Activated naive CD8-positive, alpha-beta T cell treated with anti-CD3 and anti-CD28 coated beads, Interleukin-2, amount 50 U/mL, for 16 hours (primary cell): ENCODE results near the gene URM1.

Source experiments
- DNase-seq: peaks from one replicate; pipeline ENCODE4 v3.0.0-alpha.2; 2020; ENCODE audit warnings: low read depth, low spot score

URM1 gene

DNA sequence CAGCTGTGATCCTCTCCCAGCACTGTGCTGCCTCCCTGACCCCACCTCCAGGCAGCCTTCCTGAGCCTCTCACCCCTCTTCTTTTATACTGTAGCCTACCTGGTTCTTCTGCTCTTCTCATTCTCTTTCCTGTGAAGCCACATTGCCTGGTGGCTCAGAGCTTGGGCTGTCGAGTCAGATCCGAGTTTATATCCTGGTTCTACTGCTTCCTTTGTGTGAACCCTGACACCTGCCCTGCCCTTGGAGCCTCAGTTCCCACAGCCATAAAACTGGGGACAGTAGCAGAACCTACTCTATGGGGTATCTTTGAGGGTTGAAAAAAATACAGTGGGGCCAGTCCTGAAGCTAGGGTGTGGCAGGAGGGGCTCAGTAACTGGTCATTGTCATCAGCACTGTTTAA, 22.0 kb upstream of the URM1 start:
- no peak for DNase-seq

DNA sequence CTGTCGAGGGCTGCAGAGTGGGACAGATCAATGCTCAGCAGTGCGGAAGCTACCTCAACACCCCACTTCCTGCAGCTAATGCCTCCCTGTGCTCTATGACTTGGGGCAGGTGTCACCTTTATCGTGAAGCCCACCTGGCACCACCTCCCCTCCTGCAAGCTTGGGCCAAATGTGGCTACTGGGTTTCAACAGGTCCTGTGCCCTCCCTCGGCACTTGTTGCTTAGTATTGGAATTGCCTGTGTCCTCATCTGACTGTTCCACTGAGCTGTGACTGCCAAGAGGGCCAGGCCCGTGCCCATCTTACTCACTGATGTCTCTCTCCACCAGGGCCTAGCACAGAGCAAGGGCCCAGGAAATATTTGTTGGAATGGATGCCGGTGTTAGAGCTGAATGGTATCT, 21.4 kb upstream of the URM1 start:
- no peak for DNase-seq

DNA sequence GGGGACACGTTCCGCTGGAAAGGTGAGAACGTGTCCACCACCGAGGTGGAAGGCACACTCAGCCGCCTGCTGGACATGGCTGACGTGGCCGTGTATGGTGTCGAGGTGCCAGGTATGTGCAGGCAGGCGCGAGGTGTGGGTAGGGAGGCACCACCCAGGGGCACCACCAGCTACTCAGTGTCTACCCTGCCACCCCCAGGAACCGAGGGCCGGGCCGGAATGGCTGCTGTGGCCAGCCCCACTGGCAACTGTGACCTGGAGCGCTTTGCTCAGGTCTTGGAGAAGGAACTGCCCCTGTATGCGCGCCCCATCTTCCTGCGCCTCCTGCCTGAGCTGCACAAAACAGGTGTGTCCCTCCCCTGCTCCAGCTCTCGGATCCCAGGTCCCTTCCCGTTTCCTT, 15.7 kb upstream of the URM1 start:
- no peak for DNase-seq

DNA sequence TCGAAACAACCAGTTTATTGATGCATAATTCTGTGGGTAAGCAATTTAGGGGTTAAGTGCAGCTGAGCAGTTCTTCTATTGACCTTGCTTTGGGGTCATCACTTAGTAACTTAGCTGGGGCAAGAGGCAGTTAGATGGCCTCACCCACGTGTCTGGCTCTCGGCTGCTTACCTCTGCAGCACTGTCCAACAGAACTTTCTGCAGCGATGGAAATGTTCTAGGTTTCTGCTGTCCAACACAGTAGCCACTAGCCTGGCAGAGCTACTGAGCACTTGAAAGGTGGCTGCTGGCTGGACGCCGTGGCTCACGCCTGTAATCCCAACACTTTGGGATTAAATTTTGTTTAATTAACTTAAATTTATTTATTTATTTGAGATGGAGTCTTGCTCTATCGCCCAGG, 13.1 kb upstream of the URM1 start:
- DNase-seq = no peak

DNA sequence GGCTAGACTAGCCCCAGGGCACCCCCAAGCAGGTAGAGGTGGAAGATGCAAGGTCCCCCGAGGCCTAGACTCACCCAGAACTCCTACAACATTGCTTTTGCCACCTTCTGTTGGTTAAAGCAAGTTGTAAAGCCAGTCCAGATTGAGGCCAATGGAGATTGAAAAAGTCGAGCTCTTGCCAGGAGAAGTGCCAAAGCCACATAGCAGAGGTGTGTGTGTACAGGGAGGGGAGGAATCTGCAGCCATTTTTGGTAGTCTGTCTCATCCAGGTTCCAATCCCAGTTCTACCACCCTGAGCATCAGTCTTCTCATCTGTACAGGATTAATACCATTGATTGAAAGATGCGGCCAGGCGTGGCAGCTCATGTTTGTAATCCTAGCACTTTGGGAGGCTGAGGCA, 12.3 kb upstream of the URM1 start:
- DNase-seq = no peak

DNA sequence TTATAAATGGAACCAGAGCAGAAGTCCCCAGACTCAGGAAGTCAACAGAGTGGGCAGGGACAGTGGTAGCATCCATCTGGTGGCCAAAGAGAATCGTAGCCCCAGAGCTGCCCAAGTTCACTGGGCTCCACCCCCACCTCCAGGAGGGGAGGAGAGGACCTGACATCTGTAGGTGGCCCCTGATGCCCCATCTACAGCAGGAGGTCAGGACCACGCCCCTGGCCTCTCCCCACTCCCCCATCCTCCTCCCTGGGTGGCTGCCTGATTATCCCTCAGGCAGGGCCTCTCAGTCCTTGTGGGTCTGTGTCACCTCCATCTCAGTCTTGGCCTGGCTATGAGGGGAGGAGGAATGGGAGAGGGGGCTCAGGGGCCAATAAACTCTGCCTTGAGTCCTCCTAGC, 10.3 kb upstream of the URM1 start:
- no peak for DNase-seq

DNA sequence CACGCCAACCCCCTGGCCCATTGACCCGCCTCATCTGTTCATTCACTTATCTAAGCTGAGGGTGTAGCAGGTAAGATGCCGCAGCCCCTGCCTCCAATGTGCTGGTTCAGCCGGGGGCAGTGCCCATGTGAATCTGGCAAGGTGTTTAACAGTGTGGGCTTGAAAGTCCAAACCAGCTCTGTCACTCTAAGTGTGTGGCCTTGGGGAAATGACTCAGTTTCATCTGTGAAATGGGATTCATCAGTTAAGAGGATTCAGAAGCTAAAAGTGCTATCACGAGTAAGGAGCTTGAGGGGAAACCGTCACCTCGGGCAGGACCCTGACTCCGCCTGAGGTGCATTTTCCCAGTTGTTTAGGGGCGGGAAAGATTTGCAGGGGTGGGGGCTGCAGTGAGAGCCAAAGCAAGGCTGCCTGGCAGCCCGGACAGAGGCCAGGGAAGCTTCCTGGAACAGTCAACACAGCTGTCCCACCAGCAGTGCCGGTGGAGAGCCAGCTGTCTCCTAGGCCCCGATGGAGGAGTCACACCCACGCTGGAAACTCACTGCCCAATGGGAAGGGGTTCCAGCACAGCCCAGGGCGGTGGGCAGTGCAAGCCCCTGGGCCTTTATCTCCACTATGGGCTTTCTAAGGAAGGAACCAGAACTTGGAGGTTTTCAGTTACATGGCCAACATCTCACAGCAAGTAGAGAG, 9.7 kb upstream of the URM1 start:
- DNase-seq = no peak

DNA sequence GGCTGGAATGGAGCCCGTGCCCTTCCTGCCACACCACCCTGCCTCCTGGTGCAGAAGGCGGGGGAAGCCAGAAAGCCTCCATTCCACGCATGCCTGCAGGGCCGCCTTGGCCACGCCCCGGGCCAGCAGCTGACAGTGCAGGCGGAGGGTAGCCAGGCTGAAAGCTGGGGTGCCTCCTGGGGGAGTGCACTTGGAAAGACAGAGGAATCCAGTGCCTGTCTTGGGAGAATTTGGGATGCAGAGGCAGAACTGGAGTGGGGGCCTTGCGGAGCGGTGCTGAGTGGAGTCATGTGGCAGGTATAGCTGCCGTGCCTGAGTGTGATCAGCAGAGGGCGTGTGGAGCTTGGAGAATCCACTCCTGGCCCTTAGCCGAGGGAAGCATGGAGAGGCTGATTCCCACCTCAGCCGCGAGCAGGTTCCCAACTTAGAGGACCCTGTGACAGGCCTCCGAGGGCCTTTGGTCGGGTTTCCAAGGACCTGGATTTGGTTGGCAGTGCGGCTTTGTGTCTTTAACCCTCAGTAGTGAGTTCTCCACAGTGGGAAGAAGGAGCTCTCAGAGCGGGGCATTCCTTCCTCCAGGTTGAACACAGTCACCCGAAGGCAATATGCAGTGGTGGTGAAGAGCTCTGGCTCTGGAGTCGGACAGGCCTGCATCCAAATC, 9.1 kb upstream of the URM1 start:
- peak; percentile 17 for DNase-seq

DNA sequence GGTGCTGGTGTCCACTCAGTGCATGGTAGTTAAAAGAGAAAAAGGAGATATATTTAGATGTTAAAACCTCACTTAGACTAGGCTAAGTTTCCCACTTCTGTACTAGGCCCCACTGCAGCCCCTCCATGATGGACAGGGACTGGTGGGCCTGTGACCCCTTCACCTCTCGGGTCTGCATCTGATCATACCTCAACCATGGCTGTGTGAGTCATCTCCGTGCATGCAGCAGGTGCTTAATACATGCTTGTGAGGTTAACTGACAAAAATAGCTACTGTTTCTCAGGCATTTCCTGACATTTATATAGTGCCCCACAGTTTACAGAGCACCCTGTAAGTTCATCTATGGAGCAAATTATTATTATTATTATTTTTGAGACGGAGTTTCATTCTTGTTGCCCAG, 8.4 kb upstream of the URM1 start:
- no peak for DNase-seq

DNA sequence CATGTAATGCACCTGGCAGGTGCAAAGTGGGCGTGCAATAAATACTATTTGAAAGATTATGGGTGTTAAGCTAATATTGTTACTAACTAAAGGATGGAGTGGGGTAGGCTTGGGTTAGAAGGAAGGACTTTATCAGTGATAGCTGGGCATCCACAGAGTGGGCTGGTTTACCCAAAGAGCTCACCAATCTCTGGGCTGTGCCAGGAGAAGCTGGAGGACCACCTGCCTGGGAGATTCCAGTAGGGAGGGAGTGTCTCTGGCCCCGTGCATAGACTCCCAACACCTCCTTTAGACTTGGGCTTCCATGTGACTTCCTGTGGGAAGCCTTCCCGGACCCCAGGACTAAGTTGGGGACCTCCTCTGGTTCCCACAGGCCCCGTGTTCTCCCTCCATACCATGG, 5.6 kb upstream of the URM1 start:
- no peak for DNase-seq

DNA sequence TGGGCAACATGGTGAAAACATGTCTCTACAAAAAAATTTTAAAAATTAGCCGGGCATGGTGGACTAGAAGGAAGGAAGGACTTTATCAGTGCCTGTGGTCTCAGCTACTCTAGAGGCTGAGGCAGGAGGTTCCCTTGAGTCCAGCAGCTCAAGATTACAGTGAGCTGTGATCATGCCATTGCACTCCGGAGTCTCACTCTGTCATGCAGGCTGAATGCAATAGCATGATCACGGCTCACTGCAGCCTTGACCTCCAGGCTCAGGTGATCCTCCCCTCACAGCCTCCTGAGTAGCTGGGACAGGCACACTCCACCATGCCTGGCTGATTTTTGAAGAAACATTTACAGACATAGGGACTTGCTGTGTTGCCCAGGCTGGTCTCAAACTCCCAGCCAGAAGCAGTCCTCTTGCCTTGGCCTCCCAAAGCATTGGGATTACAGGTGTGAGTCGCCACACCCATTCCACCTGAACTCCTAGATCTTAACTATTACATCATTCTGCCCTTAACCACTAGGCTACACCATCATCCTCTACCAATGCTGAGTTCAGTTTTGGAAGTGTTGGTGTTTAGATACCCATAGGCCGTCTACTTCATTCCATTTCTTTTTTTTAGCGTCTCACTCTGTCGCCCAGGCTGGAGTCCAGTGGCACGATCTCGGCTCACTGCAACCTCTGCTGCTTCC, 2.0 kb upstream of the URM1 start:
- DNase-seq = no peak

DNA sequence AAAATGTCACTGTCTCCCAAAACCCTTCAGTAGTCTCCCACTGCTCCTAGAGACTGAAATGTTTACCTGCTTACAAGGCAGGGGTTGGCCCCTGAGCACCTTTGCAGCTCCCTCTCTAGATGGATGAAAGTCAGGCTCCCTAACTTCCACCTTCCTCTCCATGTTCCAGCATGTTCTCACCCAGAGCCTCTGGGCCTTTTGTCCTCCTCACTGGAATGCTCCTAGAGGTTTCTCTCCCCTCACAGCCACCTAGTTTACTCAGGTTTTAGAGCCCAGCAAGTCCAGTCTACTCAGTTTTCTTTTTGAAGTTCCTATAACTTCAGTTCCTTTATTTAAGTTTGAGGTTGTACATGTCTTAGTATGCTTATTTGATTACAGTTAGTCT, 815 bp upstream of the URM1 start:
- no peak for DNase-seq

DNA sequence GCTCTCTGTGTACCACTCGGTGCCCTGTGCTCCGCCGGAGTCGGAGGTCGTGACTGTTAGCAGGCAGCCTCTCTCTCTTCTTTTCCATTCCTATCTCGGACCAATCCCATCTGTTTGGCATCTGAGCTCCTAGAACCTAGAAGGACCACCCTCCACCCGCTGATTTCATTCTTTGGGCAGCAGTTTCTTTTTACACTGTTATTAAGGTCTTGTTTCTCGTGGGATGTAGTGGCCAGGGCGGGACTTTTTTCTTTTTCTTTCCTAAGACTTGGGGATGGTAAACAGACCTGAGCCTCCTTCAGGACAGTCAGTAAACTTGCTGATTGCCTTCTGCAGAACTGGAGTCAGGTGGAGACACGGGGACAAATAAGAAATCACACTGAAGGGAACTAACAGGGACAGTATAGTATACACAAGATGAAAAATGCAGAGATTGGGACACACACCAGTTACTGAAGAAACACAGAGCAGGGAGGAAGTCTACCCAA, 500 bp downstream of the URM1 start:
- DNase-seq = no peak

DNA sequence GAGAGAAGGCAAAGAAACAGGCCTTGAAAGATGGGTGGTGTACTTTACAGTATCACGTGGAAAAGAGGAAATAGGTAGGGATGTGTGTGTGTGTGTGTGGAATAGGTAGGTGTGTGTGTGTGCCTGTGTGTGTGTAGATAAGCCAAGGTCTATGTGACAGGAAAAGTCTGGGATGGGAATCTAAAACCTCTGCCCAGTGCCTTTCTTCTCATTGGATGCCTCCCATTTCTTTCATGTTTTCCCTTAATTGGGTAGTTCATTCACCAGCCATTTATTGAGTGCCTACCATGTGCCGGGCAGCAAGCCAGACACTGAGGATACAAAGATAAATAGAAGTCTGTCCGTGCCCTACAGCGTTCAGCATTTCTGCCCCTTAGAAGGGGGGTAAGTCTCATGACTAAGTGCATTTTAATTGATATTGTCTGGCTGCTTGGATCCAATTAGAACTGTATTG, 1.0 kb downstream of the URM1 start:
- DNase-seq = no peak

DNA sequence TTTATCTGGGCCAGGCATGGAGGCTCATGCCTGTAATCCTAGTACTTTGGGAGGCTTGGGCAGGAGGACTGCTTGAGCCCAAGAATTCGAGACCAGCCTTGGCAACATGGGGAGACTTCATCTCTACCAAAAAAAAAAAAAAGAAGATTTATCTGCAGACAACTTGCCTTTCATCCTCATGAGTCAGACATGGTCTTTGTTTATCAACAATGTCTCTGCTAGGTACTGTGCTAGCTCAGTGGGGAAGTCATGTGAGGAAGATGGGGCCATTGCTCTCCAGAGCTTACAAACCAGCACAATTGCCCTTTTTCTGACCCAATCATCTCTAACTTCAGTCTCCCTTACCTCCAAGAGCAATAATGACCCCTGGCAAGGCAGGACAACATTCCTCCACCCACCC, 1.6 kb downstream of the URM1 start:
- DNase-seq = no peak

DNA sequence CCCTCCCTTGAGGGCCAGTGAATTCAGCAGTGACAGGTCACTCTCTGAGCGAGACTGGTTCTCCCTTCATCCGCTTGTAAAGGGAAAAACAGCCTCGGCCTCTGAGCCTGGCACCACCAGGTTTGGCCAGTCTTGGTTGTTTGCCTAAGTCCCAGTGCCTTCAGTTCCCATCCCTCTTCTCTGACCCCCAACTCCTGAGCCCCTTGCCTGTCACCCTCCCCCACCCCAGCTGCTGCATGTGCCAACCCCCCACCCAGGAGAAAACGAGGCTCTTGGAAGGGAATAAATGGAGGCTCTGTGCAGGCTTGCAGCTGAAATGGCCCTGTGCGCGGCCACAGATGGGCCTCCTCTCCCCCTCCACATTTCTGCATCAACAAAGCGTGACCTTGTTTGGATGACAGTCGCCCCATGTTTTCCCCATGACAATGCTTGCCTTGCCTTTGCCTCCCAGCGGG, 3.1 kb downstream of the URM1 start:
- no peak for DNase-seq

DNA sequence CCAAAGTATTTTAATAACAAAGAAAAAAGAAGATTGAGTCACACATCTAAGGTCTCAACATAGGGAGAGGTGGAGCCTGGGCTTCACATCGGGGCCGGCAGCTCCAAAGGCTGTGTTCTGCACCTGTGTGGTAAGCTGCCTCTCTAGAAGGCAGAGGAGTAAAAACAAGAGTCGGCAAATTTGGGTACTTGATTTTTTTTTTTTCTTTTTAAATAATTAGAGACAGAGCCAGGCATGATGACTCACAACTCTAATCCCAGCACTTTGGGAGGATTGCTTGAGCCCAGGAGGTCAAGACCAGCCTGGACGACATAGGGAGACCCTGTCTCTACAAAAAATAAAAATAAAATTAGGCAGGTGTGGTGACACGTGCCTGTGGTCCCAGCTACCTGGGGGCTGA, 4.7 kb downstream of the URM1 start:
- no peak for DNase-seq

DNA sequence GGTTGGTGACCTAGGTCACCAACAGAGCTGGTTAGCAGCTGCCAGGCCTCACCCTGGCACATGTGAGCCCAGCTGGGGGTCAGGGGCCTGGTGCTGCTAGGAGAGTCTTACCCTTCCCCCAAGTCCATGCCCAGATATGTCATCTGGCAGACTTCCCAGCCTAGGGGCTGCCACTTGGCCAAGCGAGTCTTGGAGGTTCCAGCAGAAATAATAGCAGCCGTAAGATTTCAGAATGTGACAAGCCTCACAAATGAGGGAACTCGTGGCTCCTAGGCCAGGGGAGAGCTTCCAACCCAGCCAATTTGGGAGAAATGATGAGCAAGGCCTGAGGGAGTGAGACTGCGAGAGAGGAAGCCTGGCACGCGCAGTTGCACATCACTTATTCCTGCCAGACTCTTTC, 11.1 kb downstream of the URM1 start:
- DNase-seq = no peak

DNA sequence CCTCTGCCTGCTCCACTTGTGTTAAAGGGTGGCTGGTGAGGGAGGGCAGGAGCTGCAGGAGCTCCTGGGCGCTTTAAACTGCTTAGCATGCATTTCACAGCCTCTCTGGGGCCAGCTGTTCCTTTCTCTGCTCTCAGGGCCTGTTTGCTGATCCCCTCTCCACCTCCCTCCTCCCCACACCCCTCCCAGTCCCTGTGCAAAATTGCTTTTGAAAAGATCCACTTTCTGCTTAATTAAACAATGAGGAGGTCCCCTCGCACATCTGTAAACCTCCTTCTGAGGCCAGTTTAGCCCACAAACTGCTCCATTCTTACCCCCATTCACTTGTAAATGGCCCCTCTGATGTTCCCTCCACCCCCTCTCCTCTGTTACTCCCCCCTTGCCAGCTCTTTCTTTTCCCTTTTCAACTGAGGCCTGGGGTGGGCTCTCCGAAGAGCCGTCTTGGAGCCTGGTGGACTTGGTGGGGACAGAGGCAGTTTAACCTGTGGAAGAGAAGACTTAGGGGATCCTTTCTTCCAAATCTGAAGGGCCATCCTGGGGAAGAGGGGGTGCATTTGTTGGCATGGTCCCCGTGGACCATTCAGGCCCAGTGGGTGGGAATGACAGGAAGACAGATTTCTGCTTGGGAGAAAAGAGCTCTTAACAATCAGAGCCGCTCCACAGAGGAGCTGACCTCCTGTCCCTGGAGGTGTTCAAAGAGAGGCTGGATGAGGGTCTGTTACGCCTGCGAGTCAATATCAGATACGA, 12.0 kb downstream of the URM1 start:
- no peak for DNase-seq

DNA sequence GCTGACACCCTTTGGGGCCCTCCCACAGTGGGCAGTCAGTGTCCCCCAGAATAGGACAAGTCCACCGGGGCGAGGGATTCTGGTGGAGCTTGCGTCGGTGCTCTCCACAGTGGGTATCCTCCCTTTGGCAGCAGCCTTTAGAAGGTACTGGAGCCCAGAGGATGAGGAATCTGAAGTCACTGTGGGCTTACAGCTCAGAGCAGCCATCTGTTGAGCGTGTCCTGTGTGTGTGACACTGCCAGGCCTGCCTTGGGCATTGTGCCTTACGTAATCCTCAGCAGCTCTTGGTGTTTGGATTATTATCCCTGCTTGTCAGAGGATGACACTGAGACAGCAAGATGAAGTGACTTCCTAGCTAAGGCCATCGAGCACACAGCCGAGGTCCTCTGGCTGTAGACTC, 12.6 kb downstream of the URM1 start:
- no peak for DNase-seq

DNA sequence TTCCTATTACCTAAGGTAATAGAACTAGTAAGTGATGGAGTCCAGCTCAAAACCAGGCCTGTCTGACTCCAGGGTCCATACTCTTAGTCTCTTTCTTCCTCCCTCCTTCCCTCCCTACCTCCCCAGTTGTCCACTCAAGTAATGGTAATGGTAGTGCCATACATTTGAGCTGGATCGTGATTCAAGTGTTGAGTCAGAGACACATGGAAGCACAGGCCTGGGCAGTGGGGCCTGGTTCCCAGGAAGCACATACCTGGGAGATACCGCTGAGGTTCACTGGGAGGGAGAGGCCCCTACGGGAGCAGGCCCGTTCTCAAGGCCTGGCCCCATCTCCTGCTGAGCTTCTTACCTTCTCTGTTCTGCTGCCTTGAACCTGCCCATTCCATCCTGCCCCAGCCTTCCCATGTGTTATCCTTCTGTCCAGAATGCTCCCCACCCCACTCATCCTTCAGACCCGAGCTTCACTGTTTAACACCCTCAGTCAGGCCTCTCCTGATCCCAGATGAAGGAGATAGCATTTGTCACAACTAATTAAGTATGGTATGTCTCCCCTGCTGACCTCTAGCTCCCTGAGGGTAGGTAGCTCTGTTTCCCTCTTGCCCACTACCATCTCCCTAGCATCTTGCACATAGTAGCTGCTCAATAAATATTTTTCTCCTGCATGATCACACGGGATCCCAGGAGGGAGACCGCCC, 13.8 kb downstream of the URM1 start:
- no peak for DNase-seq
